ENCODE data around the gene TFEB.

Gene TFEB

DNA sequence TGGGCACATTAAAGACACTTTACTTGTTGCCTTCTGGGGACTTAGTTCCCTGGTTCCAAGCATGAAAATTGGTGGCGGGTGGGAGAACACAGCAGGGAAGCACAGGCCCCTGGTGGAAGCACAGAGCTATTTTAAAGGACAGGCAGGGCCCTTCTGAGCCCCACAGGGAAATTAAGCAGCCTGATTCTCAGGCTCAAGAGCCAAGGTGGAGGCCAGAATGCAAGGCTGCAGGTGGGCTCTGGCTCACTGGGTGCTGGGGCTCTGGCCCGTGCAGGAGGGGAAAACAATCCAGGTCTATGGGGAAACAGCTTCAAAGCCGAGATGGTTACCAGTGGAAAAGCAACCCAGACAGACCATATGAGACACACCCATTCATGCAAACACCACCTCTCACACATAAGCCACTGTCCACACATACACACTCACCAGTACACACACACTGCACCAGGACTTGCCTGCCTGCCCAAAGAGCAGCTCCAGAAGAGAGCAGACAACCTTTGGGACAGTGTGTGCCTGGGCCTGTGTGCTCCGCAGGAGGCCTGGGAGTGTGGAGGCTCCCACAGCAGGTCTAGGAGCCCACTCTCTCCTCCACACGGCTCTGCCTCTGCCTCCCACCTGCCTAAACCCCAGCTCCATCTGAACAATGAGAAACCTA, 30.6 kb downstream of the TFEB start:
- DNase-seq = no peak

DNA sequence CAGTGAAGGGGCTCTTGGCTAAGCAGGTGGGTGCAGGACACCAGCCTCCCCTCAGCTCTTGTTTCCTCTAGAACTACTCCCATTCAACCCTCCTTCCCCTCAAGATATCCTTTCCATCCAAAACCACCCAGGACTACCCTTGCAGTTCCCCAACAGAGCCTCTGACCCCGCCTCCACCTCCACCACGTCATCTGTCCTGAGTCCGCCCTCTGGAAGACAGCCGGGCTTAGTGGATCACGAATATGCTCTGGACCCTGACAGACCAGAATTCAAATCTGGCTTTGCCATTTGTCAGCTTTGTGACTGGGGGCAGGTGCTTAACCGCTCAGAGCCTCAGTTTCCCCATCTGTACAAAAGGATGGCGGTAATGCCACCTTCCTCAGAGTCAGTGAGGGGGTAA, 31.4 kb downstream of the TFEB start:
- DNase-seq = no peak

DNA sequence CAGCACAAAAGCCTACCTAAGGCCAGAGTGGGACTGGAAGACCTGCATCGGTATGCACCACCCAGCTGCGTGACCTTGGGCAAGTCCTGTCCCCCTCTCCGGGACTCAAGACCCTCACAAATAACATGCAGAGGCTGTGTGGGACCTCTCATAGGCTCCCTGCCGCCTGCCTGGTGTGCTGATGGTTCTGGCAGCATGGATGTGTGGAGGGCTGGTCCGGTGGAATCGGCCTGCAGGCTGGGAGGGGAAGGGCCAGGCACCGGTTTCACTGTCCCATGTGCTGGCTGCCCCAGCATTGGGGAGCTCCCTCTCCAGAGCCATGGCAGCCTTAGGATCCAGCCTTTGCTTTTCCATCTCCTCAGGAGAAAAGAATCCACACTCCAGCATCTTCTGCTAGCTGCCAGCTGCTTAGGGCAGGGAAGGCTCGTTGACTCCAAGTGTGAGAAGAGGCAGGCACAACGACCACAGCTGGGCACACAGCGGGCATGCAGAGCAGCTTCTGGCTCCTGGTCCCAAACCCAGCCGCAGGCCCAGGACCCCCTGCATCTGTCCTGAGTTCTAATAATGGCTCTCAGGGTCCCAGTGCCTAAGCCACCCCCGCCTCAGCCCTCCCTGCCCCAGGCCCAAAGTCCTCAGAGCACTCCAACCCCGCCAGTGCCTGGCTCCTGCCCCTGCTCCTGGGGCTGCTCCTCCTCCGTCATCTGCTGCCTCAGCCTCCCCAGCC, 32.5 kb downstream of the TFEB start:
- DNase-seq = no peak

DNA sequence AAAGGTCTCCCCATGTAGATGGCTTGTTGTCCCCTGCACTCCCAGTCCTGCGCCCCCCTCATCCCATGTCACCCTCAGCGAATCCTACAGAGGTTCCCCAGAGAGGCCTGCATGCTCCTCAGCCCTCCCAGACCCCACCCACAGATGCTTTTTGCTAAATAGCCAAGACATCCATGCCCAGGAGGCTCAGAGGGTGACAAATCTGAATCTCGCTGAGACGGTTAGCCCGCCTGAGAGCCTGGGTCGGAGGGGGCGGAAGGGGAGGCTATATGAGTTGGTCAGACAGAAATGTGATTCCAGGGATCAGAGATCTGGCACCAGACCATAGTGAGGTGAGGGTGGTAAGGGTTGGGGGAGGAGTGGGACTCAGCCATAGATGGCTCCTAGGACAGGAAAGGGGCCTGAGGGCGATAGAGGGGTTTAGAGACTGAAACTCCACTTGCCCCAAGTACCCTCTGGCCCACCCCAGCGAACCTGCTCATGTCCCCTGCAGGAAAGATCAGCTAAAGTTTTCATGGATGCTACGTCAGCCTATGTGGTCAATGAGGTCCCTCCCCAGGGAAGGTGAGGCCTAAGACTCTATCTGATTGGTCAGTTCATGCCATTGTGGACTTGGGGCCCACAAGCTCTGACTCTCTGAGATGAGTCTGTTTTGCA, 33.2 kb downstream of the TFEB start:
- no peak for DNase-seq

DNA sequence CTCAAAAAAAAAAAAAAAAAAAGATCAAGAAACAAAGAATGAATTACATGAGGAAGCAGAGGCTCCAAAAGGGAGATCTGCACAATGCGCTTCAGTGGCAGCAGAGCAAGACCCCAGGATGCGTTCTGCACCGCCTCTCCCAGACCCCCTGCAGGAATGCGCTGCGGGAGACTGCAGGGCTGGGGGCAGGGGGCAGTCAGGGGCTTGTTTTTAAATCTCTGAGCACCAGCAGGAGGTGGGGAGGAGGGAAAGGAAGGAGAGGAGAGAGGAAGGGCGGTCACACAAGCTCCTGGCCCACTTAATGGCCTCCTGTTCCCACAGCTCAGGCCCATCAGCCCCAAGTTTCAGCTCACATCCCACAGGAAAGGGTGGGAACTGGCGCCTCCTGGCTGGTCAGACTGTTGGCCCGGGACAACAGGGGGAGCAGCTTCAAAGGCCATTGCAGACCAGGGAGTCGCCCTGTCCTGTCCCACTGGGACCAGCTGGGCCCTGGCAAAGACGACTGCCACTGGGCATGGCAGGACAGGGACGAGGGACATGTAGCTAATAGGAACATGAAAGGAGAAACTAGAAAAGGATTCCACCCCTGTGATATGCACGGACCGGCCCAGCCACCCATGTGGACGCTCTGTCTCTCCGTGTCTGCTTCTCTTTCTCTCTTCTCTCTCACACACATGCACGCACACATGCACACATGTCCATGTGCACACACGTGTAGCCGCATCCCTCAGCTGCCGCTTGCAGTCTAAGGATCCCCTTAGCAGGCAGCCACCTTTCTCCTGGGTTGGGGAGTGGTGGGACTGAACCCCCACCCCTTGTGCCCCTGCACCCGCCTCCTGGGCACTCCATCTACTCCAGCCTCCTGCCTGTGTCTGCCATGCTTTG, 34.7 kb downstream of the TFEB start:
- DNase-seq = no peak

DNA sequence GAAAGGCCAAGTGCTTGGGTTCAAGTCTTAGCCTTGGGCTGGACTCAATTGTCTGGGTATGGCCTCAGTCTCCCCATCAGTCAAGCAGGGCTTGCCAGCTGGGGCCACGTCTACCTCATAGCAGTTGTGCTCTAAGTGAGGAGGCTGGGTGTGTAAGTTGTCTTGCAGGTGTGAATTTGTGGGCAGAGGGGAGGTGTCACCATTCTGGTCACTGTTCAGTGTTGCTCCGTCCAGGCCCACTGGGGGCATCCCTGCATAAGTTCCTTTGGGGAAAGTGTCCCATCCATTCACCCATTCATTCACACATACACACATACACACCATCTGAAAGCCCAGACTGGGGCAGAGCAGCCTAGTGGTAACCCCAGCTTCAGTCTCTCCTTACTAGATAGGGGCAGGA, 36.3 kb downstream of the TFEB start:
- DNase-seq = no peak

DNA sequence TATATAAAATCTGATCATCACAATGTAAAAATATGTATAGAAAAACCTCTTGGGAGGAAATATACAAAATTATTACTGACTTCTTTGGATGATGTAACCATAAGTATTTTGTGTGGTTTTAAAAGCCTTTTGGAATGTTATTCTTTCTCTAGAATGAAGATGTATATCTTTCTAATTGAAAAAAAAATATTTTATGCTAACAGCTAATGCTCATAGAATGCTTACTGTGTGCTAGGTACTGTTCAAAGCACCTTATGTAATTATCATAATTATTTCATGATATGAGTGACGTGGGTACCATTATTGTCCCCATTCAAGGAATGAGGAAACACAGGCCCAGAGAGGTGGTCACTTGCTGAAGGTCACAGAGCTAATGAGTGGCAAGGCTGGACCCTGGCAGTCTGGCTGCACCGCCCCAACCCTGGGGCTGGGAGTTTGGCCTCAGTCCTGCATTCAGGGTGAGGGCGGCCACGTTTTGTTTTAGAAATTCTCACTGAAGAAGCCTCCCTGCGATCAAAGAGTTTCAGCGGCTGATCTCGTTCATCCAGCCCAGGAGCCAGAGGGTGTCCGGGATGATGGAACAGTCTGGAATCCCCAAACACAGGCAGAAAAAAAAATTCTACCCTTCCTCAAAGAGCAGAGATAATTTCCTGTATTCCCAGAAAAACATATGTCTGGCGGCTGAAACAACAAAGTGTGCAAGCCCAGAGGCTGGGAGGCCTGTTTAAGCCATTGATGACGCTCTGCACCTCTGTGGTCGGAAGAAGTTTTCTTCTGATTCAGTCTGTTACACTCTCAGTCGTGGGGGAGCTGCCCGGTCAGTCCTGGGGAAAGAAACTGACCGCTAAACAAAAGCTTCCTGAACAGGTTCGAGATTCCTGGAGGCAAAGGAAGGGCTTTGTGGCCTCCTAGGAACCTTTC, 37.3 kb downstream of the TFEB start:
- DNase-seq = no peak

DNA sequence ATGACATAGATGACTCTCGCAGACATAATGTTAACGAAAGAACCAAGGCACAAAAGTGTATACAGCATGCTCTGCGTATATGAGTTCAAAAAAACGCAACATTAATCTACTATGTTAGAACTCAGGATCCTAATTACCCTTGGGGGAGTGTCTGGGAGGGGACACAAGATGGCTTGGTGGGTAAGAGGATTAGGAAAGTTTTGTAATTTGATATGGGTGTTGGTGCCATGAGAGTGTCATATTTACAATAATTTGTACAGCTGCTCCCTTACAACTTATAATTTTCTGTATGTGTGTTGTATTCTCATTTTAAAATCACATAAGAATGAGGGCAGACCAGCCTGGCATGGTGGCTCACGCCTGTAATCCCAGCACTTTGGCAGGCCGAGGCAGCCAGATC, 38.6 kb downstream of the TFEB start:
- no peak for DNase-seq

DNA sequence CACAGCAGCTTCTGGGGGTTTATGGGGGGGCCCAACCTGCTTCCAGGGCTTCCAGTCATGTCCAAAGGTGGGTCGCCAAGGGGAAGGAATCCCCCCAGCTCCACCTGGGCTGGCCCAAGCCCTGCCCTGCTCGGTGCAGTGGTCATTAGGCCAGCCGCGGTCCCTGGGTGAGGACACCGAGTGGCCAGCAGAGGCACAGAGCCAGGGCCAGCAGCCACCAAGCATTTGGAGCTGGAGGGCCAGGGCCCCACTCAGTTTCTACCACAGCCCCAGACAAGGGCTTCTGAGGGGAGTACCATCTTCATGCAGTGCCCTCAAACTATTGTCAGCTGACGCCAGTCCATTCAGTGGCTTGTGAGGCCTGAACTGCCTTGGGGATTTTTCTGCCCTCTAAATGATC, 39.6 kb downstream of the TFEB start:
- no peak for DNase-seq

DNA sequence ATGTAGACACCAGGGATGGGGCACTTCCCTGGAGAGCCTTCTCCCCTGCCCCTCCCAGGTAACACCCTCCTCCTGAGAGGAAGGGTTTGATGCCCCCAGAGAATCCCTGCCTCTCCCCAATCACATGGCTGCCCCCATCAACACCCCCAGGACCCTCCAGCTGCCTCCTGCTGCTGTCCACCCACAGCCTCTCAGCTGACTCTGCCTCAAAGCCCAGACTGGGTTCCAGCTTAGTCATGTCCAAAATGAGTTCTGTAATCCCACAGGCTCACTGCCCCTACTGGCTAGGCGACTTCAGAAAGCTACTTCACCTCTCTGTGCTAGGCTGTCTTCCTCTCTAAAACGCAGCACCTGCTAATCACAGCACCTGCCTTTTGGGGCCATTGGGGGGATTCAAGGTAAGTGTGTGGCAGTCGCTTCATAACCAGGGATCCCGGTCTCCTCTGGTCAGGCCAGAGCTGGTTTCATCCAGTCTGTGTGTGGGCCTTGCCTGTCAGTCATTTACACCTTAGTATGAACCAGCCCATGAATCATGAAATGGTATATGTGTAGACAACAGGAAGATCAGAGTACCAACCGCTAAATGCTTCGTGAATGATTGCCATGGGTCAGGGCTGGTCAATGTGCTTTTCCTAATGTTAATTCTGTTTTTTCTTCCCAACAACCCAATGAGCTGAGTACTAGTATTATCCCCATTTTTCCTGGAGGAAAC, 40.4 kb downstream of the TFEB start:
- no peak for DNase-seq

DNA sequence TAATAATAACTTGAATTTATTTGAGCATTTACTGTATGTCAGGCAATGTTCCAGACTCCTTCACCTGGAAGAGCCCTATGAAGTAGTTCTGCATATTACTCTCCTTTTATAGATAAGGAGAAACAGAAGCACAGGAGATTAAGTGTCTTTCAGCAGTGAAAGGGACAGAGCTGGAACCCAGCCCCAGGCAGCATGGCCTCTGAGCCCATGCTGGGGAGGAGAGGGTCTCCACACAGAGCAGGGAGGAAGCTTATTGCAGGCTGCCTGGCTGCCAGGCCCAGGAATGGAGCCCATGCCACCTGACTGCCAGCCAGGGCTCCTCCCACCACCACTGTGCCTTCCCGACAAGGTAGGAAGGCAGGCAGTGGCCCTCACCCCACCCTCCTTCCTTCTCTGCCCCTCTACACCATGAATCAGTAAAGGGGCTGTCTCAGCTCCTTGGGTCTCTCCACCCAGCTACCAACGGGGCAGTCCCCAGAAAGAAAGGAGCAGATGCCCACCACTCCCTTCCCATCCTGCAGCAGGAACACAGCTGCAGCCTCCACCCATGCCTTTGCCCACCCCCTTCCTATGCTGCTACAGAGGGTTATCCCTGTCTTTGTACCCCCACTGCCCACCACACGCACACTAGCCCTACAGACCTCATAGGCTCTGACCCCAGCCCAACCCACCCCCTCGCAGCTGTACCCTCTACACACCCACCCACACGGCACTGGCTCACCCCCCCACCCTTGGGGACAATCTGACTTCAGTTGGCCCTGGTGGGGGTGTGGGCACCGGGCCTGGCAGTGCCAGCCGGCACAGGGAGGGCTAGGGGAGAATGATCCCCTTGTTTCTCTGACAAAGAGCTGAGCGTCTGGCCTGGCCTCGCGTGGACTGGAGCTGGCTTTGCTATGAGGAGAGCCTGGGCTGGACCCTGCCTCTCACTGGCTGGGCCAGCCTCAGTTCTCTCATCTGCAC, 41.8 kb downstream of the TFEB start:
- DNase-seq = no peak

DNA sequence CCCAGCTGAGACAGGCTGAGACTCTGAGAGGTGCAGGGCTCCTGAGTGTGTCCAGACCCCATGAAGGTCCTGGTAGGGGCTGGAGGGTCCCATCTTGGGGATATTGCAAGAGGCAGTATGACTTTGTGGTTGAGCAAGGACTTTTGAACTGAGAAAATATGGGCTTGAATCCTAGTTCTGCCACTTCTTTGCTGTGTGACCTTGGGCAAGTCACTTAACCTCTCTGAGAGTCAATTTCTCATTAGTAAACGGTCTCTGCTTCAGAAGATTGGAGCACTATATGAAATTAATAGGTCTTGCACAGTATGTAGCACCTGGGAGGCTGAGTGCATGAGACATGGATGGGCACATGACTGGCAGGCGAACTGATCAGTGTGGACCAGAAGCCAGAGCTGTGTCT, 42.7 kb downstream of the TFEB start:
- DNase-seq = no peak

DNA sequence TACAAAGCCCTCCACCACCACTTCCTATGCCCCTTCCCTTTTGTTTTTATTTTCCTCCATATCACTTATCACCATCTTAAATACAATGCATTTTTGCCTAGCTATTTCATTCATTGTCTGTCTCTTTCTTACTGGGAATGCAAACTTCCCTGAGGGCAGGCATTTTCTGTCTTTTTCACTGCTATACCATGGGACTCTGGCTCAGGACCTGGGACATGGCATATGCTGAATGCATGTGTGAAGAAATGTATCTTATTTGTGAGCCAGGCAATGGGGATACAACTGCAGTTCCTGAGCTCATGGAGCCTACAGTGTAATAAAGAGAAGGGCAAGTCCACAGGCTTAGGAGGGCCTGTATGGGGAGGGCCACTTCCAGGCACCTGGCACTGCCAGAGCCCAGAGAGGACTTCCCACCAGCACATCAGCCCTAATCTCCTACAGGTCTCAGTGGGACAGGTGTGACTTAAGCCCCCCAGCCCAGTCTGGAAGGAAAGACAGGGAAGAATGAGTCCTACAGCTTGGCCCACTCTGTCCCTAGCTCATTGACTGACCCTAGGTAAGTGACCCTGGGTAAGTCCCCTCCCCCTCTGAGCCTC, 43.2 kb downstream of the TFEB start:
- DNase-seq = no peak

DNA sequence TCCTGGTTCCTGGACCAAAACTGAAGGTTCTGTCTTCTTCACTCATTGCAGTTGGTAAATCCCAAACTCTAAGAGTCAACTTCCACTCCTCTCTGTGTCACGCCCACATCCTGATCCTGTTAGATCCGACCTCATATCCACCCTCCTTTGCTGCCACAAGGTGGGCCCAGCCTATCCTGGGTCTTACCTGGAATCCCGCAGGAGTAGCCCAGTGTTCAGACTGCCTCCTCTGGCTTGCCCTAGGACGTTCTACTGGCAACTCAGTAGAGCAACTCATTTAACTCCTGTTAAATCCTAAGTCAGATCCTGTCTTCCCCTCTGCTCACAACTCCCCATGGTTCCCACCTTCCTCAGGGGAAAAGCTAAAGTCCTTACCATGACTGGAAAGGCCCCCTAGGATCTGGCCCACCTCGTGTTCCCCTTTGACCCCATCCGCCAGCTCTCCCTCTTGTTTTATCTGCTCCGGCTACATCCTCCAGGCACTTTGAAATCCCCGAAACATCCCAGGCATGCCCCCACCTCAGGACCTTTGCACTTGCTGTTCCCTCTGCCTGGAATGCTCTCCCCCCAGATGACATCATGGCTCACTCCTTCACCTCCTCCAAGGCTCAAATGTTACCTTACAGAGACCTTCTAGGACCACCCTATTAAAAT, 43.9 kb downstream of the TFEB start:
- DNase-seq = no peak

DNA sequence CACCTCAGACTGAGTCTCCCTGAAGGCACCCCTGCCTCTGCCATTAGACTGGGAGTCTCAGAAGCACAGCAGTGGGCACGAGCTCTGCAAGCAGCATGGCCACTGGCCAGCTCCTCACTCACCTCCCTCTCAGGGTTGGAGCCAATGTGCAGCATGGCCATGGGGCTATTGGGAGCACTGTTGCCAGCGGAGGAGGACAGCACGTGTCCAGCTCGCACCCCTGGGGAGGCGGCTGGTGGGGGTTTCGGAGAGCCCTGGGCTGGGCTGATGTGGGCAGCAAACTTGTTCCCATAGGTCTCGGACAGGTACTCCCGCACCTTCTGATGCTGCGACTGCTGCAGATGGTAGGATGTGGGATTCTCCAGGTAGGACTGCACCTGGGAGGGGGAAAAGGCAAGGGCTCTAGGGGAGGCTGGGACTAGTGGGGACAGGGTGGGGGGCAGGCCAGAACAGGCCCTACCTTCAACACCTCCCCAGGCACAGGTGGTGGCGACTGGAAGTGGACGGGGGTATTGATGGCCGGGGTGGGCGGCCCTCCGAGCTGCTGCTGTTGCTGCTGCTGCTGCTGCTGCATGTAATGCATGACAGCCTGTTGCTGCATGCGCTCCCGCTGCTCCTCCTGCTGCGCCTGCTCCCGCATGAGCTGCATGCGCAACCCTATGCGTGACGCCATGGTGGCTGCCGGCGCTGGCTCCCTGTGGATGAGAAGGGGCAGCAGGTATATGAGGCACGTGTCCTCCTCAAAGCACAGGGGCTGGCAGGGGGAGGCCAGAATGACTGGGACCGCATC, 44.7 kb downstream of the TFEB start:
- no peak for DNase-seq

DNA sequence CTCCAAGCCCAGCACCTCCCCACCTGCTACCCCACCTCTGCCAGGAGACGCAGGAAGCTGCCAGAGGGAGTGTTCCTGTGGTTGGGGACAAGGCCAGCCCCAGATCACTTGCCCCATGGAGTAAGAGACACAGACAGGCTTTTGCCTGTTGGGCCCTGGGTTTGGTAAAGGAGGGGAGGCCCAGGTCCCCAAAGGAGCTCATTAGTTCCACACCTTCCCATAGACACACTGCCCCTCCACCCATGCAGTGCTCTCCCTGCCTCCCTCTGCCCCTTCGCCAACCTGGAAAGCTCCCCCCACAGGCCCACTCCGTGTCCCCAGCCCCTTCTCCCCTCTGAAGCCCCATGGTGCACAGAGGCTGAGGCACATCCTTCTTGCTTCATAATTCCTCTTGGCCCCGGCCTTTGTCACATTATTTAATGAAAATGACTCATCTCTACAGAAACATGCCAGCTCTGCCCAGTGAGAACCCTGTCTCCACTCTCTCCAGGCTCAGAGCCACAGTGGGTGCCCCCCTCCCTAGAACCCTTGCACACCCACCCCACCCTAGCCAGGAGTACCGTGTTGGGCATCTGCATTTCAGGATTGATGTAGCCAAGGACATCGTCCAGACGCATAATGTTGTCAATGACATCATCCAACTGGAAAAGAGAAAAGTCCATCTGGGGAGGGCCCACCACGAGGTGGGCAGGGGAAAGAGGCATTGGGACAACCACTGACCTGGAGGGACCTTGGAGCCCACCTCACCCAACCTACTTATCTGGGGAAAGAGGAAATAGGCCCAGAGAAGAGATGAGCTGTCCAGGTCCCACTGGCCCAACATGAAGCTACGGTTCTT, 46.0 kb downstream of the TFEB start:
- no peak for DNase-seq

DNA sequence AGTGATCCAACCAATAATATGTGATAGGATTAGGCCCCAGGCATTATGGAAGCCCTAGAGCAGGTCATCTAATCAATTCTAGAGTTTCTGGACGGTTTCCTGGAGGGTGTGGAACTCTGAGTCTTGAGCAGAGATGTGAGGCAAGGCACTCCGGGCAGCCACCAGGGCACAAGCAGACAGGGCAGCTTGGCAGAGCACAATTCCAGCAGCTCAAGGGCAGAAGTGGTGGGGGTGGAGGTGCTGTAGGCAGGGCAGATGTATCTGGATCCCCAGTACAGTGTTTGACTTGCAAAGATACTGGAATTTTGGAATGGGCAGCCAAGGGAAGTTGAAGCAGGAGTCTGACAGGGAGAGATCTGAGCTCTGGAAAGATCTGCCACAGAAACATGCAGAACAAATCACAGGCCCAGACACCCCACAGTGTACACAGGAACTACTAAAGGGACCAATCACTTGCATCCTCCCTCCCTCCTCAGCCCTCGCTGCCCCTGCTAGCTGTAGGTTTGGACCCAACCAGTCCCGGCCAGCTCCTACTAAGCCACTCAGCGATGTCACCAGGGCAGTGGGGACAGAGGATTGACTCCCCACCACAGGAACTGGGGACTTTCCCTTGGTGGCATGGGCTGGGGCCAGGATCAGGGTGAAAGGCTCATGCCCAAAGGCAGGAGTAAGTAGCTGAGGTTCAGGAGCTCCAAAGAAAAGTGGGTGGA, 47.0 kb downstream of the TFEB start:
- DNase-seq = no peak
